Sigmoid colon (tissue), 3 donors: ENCODE data around the gene LSM14B.

ENCODE experiments used
- POLR2A ChIP-seq, 2 donors: fragments of 450-650 bp; IDR thresholded peaks; one replicate each; pipeline ENCODE4 v1.6.1; 2016; ENCODE audit warnings: antibody characterized with exemption in 2 of 2, mild to moderate bottlenecking in 2 of 2, moderate library complexity in 2 of 2
- TF ChIP-seq, protein P1 (sequence below), 4 experiments: fragments of 450-650 bp in 3 of 4; fragments of 200-600 bp in 1 of 4; IDR thresholded peaks; one replicate each; pipeline ENCODE4 v1.5.1; 2016 to 2019; ENCODE audit warnings: antibody characterized with exemption in 4 of 4, mild to moderate bottlenecking in 3 of 4, moderate library complexity in 2 of 4

DNA sequence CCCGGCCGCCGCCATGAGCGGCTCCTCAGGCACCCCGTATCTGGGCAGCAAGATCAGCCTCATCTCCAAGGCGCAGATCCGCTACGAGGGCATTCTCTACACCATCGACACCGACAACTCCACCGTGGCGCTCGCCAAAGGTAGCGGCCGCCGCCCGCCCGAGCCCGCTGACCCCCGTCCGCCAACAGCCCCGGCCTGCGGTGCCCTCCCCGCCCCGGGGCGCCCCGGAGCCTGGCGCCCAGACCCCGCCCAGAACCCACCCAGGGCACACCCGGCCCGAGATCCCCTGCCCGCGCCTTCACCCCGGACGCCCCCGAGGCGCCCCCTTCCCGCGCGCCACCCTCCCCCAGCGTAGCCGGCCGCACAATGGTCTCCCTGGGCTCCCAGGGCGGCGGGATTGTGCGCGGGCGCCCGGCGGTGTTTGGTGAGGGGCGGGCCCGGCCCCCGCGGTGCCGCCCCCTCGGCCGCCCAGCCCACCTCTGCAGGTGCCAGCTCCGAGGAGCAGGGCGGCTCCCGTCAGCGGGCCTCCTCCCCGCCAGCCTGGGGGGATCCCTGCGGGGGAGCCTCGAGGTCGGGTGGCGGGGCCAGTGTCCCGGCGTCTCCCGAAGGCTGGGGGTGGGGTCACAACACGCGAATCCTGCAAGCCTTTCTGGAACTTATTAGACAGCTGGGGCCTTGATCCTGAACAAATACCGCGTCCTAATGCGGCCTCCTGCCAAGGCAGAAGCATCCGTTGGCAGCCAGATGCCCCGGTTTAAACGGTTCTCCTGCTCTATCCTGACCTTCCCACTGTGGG lies 577 bp downstream of the LSM14B start:
- no peak for TF ChIP-seq POLR2A (IDR thresholded peaks at IDR 0.05)
- TF ChIP-seq, protein P1, sequence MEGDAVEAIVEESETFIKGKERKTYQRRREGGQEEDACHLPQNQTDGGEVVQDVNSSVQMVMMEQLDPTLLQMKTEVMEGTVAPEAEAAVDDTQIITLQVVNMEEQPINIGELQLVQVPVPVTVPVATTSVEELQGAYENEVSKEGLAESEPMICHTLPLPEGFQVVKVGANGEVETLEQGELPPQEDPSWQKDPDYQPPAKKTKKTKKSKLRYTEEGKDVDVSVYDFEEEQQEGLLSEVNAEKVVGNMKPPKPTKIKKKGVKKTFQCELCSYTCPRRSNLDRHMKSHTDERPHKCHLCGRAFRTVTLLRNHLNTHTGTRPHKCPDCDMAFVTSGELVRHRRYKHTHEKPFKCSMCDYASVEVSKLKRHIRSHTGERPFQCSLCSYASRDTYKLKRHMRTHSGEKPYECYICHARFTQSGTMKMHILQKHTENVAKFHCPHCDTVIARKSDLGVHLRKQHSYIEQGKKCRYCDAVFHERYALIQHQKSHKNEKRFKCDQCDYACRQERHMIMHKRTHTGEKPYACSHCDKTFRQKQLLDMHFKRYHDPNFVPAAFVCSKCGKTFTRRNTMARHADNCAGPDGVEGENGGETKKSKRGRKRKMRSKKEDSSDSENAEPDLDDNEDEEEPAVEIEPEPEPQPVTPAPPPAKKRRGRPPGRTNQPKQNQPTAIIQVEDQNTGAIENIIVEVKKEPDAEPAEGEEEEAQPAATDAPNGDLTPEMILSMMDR (IDR thresholded peaks at IDR 0.05) = no peak
